ENCODE measurements around the gene LSM7. TPM values are rescaled to one million over a fixed set of nuclear protein-coding genes. Genes with fewer than 3 reads are reported as not detected.
A peak's percentile ranks its signal among the peaks of the same experiment; 100 is the strongest.

LSM7 gene
- total RNA-seq, 1 experiment from 2014 or later = 152 TPM

DNA sequence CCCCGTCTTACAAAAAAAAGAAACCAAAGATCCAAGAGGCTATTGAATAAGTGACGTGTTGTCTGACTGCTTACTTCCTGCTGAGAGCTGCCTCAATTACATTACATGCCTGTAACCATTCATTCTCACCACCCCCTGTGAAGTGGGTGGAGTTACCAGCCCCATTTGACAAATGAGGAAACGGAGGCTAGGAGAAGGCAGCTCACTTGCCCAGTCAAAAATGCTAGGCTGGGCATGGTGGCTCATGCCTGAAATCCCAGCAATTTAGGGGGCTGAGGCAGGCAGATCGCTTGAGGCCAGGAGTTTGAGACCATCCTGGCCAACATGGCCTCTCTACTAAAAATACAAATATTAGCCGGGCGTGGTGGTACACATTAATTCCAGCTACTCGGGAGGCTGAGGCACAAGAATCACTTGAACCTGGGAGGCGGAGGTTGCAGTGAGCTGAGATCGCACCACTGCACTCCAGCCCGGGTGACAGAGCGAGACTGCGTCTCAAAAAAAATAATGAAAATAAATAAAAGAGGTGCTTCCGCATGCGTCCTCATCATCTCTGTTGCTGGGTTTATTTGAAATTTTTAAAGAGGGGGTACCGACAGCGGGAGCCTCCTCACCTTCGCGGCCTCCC is 499 bp downstream of the LSM7 start:
- peaks cover 5% of the 10 kb centered on the region for H3K36me3 ChIP-seq (ENCODE audit: insufficient read depth, low read length, poor library complexity, severe bottlenecking)
- CTCF ChIA-PET = interaction anchor here (0.5 to 0.8 kb wide), 4 partner anchors 14 to 97 kb away, joined by 3 read pairs; no protein-coding TSS in a partner anchor
- POLR2A ChIA-PET (ENCODE audit: low non-redundant PET) = interaction anchor here (0.6 kb wide), 2 partner anchors 88 to 898 kb away, joined by 7 to 12 read pairs; no protein-coding TSS in a partner anchor
- BruUV-seq (replicated peaks) = TSS peak; percentile 81
- peak; percentile 96 for DNase-seq (ENCODE audit: low spot score)
- H3K4me3 ChIP-seq (ENCODE audit: low read depth, low read length, poor library complexity, severe bottlenecking) = peak overlapping the region; percentile 99
- no peaks in the 10 kb centered on the region for H3K9me3 ChIP-seq (ENCODE audit: low read depth, low read length, poor library complexity, severe bottlenecking)
- H3K27me3 ChIP-seq (replicated peaks; ENCODE audit: insufficient read depth, low read depth, low read length, poor library complexity) = no peaks in the 10 kb centered on the region
- intact Hi-C loops (cut with micrococcal nuclease; ENCODE audit: unreplicated experiment) = loop anchor here (5.0 kb wide), 1 partner anchor 59 kb away; no protein-coding TSS in a partner anchor
- H3K27ac ChIP-seq (ENCODE audit: low read depth, low read length, poor library complexity, severe bottlenecking) = peak overlapping the region; percentile 85
- no peak for TF ChIP-seq EZH2 (IDR thresholded peaks at IDR 0.05; ENCODE audit: borderline replicate concordance, low read depth, low read length, poor library complexity, severe bottlenecking)
- TF ChIP-seq, protein P1, sequence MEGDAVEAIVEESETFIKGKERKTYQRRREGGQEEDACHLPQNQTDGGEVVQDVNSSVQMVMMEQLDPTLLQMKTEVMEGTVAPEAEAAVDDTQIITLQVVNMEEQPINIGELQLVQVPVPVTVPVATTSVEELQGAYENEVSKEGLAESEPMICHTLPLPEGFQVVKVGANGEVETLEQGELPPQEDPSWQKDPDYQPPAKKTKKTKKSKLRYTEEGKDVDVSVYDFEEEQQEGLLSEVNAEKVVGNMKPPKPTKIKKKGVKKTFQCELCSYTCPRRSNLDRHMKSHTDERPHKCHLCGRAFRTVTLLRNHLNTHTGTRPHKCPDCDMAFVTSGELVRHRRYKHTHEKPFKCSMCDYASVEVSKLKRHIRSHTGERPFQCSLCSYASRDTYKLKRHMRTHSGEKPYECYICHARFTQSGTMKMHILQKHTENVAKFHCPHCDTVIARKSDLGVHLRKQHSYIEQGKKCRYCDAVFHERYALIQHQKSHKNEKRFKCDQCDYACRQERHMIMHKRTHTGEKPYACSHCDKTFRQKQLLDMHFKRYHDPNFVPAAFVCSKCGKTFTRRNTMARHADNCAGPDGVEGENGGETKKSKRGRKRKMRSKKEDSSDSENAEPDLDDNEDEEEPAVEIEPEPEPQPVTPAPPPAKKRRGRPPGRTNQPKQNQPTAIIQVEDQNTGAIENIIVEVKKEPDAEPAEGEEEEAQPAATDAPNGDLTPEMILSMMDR (conservative IDR thresholded peaks at IDR 0.05; ENCODE audit: low read depth, low read length) = no peak
- H3K4me1 ChIP-seq (ENCODE audit: insufficient read depth, low read length, poor library complexity, severe bottlenecking) = peaks cover 29% of the 10 kb centered on the region

DNA sequence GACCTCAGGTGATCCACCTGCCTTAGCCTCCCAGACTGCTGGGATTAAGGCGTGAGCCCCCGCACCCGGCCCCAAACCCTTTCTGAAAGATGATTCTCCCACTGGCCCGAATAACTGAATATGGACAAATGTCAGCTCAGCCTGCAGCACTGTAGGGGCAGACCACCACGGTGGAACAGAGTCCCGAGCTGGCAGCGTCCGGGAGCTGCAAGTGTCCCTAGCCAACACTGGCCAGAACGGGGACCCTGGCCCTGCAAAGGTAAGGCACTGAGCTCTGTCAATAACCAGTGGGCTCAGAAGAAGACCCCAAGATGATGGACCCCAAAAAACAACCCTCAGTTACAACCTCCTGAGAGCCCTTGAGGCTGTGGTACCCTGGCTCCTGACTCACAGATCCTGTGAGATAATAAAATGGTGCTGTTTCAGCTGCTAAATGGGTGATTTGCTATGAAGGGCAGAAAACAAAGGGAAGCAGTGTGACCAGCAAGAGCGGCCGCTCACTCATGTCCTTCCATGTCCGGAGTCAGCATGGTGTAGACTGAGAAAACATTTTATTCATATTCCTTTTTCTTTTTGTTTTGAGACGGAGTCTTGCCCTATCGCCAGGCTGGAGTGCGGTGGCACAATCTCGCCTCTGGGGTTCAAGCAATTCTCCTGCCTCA is 1.6 kb downstream of the LSM7 start:
- peak overlapping the region; percentile 99 for H3K4me3 ChIP-seq (ENCODE audit: low read depth, low read length, poor library complexity, severe bottlenecking)
- peaks cover 21% of the 10 kb centered on the region for H3K4me1 ChIP-seq (ENCODE audit: insufficient read depth, low read length, poor library complexity, severe bottlenecking)
- peak overlapping the region; percentile 85 for H3K27ac ChIP-seq (ENCODE audit: low read depth, low read length, poor library complexity, severe bottlenecking)
- H3K27me3 ChIP-seq (replicated peaks; ENCODE audit: insufficient read depth, low read depth, low read length, poor library complexity) = no peaks in the 10 kb centered on the region
- H3K9me3 ChIP-seq (ENCODE audit: low read depth, low read length, poor library complexity, severe bottlenecking) = no peaks in the 10 kb centered on the region
- POLR2A ChIA-PET (ENCODE audit: low non-redundant PET) = no interaction called here
- H3K36me3 ChIP-seq (ENCODE audit: insufficient read depth, low read length, poor library complexity, severe bottlenecking) = peaks cover 11% of the 10 kb centered on the region
- DNase-seq (ENCODE audit: low spot score) = no peak
- CTCF ChIA-PET = interaction anchor here (0.5 kb wide), 1 partner anchor 136 kb away, joined by 3 read pairs; no protein-coding TSS in a partner anchor
- BruUV-seq (replicated peaks) = no TSS peak
- no peak for TF ChIP-seq EZH2 (IDR thresholded peaks at IDR 0.05; ENCODE audit: borderline replicate concordance, low read depth, low read length, poor library complexity, severe bottlenecking)
- TF ChIP-seq, protein P1 (conservative IDR thresholded peaks at IDR 0.05; ENCODE audit: low read depth, low read length) = no peak
- intact Hi-C loops (cut with micrococcal nuclease; ENCODE audit: unreplicated experiment) = loop anchor here (5.0 kb wide), 1 partner anchor 60 kb away; no protein-coding TSS in a partner anchor

DNA sequence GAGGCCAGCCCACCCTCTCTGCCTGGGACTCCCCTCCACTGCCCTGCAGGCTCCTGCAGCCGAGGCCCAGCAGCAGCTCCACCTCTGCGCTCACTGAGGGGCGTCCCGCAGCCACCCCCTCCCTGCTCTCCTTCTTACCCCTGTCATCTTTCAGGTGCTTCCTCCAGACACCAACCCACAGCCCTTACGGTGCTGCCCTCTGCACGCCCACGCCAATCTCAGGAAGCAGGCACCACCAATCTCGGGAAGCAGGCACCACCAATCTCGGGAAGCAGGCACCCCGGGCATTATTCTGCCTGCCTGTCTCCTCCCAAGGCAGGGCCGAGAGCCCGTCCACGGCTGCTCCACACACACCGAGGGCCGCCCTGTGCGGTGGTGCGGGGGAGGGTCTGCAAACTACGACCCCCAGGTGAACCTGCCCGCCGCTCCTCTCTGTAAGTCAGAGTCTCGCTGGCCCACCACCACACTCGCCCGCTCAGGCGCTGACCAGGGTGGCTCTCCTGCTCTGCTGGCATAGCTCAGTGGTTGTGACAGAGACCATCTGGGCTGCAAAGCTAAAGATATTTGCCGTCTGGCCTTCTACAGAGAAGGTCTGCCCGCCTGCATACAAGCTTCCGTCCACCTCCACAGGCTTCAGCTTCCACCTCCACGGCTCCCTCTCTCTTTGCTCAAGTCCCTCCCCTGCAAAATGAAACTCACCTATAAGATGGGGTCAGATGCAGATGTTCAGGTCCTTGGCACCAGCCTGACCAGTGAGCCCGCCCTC is 2.9 kb downstream of the LSM7 start:
- ChIA-PET POLR2A (ENCODE audit: low non-redundant PET) (no interaction called here), CTCF (no interaction called here)
- no TSS peak for BruUV-seq (replicated peaks)
- H3K9me3 ChIP-seq (ENCODE audit: low read depth, low read length, poor library complexity, severe bottlenecking) = no peaks in the 10 kb centered on the region
- intact Hi-C loops (cut with micrococcal nuclease; ENCODE audit: unreplicated experiment) = loop anchor here (5.0 kb wide), 1 partner anchor 62 kb away; no protein-coding TSS in a partner anchor
- DNase-seq (ENCODE audit: low spot score) = no peak
- no peak for TF ChIP-seq EZH2 (IDR thresholded peaks at IDR 0.05; ENCODE audit: borderline replicate concordance, low read depth, low read length, poor library complexity, severe bottlenecking)
- TF ChIP-seq, protein P1 (conservative IDR thresholded peaks at IDR 0.05; ENCODE audit: low read depth, low read length) = no peak
- peaks cover 13% of the 10 kb centered on the region for H3K4me1 ChIP-seq (ENCODE audit: insufficient read depth, low read length, poor library complexity, severe bottlenecking)
- H3K27ac ChIP-seq (ENCODE audit: low read depth, low read length, poor library complexity, severe bottlenecking) = no peak overlapping the region
- H3K36me3 ChIP-seq (ENCODE audit: insufficient read depth, low read length, poor library complexity, severe bottlenecking) = peaks cover 11% of the 10 kb centered on the region
- no peak overlapping the region for H3K4me3 ChIP-seq (ENCODE audit: low read depth, low read length, poor library complexity, severe bottlenecking)
- H3K27me3 ChIP-seq (replicated peaks; ENCODE audit: insufficient read depth, low read depth, low read length, poor library complexity) = no peaks in the 10 kb centered on the region
